GM12873 (cell line): ENCODE measurements around the gene ZNF678.

Source experiments
- CTCF ChIP-seq: IDR thresholded peaks from 2 replicates; pipeline ENCODE4 v1.5.1; 2012; ENCODE audit warnings: low read depth, mild to moderate bottlenecking, moderate library complexity, low read length, control low read depth; ENCODE audit not compliant: insufficient read depth; ENCODE audit errors: missing control alignments

The ZNF678 gene

GRCh38 chr1:227621211-227621610, 57.9 kb downstream of the ZNF678 start:
- no peak for TF ChIP-seq CTCF

GRCh38 chr1:227622739-227623475, 59.6 kb downstream of the ZNF678 start:
- TF ChIP-seq CTCF = no peak

GRCh38 chr1:227632325-227632724, 69.0 kb downstream of the ZNF678 start:
- TF ChIP-seq CTCF = no peak

GRCh38 chr1:227635596-227635995, 72.2 kb downstream of the ZNF678 start:
- no peak for TF ChIP-seq CTCF

GRCh38 chr1:227654431-227654830, 91.1 kb downstream of the ZNF678 start:
- TF ChIP-seq CTCF = no peak

GRCh38 chr1:227654858-227655752, 91.7 kb downstream of the ZNF678 start:
- no peak for TF ChIP-seq CTCF

- TF ChIP-seq CTCF = no peak
These were observed 98.1 kb downstream of the ZNF678 start for GRCh38 chr1:227661495-227661894.
